Activated naive CD8-positive, alpha-beta T cell treated with anti-CD3 and anti-CD28 coated beads, Interleukin-2, amount 10 ng/mL, durations not matched to agents 7 days and 5 days (primary cell): Measurements from ENCODE around the gene FMNL3. TPM values are rescaled to one million over a fixed set of nuclear protein-coding genes. Genes with fewer than 3 reads are reported as not detected.
"Not testable (repeated sequence)": the region's sequence is repeated elsewhere in the genome, so short reads cannot be mapped to it uniquely, and the experiment has no call there.

Experiments used
- ATAC-seq: fragments of 150-1000 bp; cut with Tn5 transposase; one replicate; pipeline ENCODE4 v1.10.0; 2021; ENCODE audit warnings: low read depth, moderate library complexity
- POLR2A ChIA-PET: fragments of 350-600 bp; sonication (Branson Sonifier 250); formaldehyde crosslinking; loops from one replicate; lab custom pipeline; 2021; ENCODE audit warnings: antibody characterized with exemption; lab: Charles Lee
- DNase-seq: peaks from one replicate; pipeline ENCODE4 v3.0.0; 2021
- H3K27ac Mint-ChIP-seq: one replicate; pipeline ENCODE4 v1.8.0; 2022; ENCODE audit warnings: mild to moderate bottlenecking, mixed read lengths
- H3K27me3 Mint-ChIP-seq: one replicate; pipeline ENCODE4 v1.8.0; 2022; ENCODE audit warnings: mild to moderate bottlenecking, moderate library complexity, mixed read lengths
- H3K36me3 Mint-ChIP-seq: one replicate; pipeline ENCODE4 v1.8.0; 2021; ENCODE audit warnings: mild to moderate bottlenecking, mixed read lengths
- H3K4me1 Mint-ChIP-seq: one replicate; pipeline ENCODE4 v1.8.0; 2021; ENCODE audit warnings: mixed read lengths
- H3K4me3 Mint-ChIP-seq: one replicate; pipeline ENCODE4 v1.8.0; 2022; ENCODE audit warnings: mild to moderate bottlenecking, moderate library complexity, mixed read lengths
- H3K9me3 Mint-ChIP-seq: one replicate; pipeline ENCODE4 v1.8.0; 2021; ENCODE audit warnings: mixed read lengths
- total RNA-seq, 2 experiments: library from RNA; stranded (reverse); gene quantifications; one replicate each; pipeline ENCODE4 v1.2.3, GENCODE V29; 2021

Gene FMNL3
- total RNA-seq: 10 to 100 TPM; 43.5 to 43.8 TPM

- Mint-ChIP-seq H3K9me3 (no peaks in the 10 kb centered on the region), H3K4me3 (peak within 1 kb of the TSS; percentile 97), H3K4me1 (peaks cover 39% of the 10 kb centered on the region), H3K27me3 (peaks cover 20% of the 10 kb centered on the region), H3K36me3 (peaks cover 3% of the 10 kb centered on the region), H3K27ac (peak within 1 kb of the TSS; percentile 91)
- ATAC-seq (peak; percentile 97), DNase-seq (peak; percentile 100)
- POLR2A ChIA-PET: interaction anchor here (0.6 to 2.7 kb wide), 14 partner anchors 11 to 84 kb away, joined by 3 to 19 read pairs (median 5); partner anchors contain the start of gene PRPF40B
These were observed at the start of gene FMNL3 for GRCh38 chr12:49707128-49707811. Gene FMNL3 (minus strand): TSS chr12:49707405. CDS start chr12:49707180, 225 bp downstream.

- peaks cover 65% of the 10 kb centered on the region for H3K4me1 Mint-ChIP-seq
- no peaks in the 10 kb centered on the region for H3K9me3 Mint-ChIP-seq
- ATAC-seq (no peak), DNase-seq (no peak)
- POLR2A ChIA-PET: interaction anchor here (0.7 to 2.0 kb wide), 2 partner anchors 10 to 18 kb away, joined by 4 to 13 read pairs; partner anchors contain the start of gene TMBIM6
- no peaks in the 10 kb centered on the region for H3K27me3 Mint-ChIP-seq
- H3K27ac Mint-ChIP-seq: peak overlapping the region; percentile 85
- H3K4me3 Mint-ChIP-seq: peak overlapping the region; percentile 60
- peaks cover 40% of the 10 kb centered on the region for H3K36me3 Mint-ChIP-seq
These were observed 43.8 kb upstream of the FMNL3 start for GRCh38 chr12:49750996-49751393.

GRCh38 chr12:49750027-49750995, 43.1 kb upstream of the FMNL3 start:
- H3K4me3 Mint-ChIP-seq: peak overlapping the region; percentile 60
- H3K9me3 Mint-ChIP-seq: no peaks in the 10 kb centered on the region
- H3K36me3 Mint-ChIP-seq: peaks cover 38% of the 10 kb centered on the region
- H3K27me3 Mint-ChIP-seq: no peaks in the 10 kb centered on the region
- DNase-seq (no peak), ATAC-seq (peak; percentile 94)
- H3K27ac Mint-ChIP-seq: peak overlapping the region; percentile 85
- POLR2A ChIA-PET: interaction anchor here (1.2 to 2.0 kb wide), 2 partner anchors 9 to 11 kb away, joined by 3 to 13 read pairs; partner anchors contain the start of gene TMBIM6
- H3K4me1 Mint-ChIP-seq: peaks cover 62% of the 10 kb centered on the region

- ATAC-seq (no peak), DNase-seq (no peak)
- POLR2A ChIA-PET: interaction anchor here (0.5 to 2.0 kb wide), 5 partner anchors 7 to 283 kb away, joined by 3 to 13 read pairs (median 3); partner anchors contain the start of gene TMBIM6
- Mint-ChIP-seq H3K36me3 (peaks cover 33% of the 10 kb centered on the region), H3K27ac (peak overlapping the region; percentile 85), H3K4me3 (peak overlapping the region; percentile 60), H3K9me3 (no peaks in the 10 kb centered on the region), H3K27me3 (no peaks in the 10 kb centered on the region), H3K4me1 (peaks cover 68% of the 10 kb centered on the region)
These were observed 41.6 kb upstream of the FMNL3 start for GRCh38 chr12:49748800-49749199.

GRCh38 chr12:49748306-49748705, 41.1 kb upstream of the FMNL3 start:
- Mint-ChIP-seq H3K27ac (peak overlapping the region; percentile 75), H3K9me3 (no peaks in the 10 kb centered on the region), H3K4me1 (peaks cover 68% of the 10 kb centered on the region), H3K4me3 (peak overlapping the region; percentile 54), H3K36me3 (peaks cover 32% of the 10 kb centered on the region), H3K27me3 (no peaks in the 10 kb centered on the region)
- POLR2A ChIA-PET: interaction anchor here (1.0 to 1.2 kb wide), 2 partner anchors 13 to 16 kb away, joined by 3 to 4 read pairs; no protein-coding TSS in a partner anchor
- no peak for DNase-seq
- no peak for ATAC-seq

- ATAC-seq: no peak
- Mint-ChIP-seq H3K4me1 (peaks cover 51% of the 10 kb centered on the region), H3K27ac (no peak overlapping the region), H3K36me3 (peaks cover 24% of the 10 kb centered on the region), H3K9me3 (no peaks in the 10 kb centered on the region), H3K27me3 (no peaks in the 10 kb centered on the region), H3K4me3 (peak overlapping the region; percentile 37)
- POLR2A ChIA-PET: no interaction called here
- no peak for DNase-seq
These were observed 37.2 kb upstream of the FMNL3 start for GRCh38 chr12:49744363-49744885.

- Mint-ChIP-seq H3K27ac (peak overlapping the region; percentile 96), H3K4me1 (peaks cover 35% of the 10 kb centered on the region)
These were observed 34.8 kb upstream of the FMNL3 start for GRCh38 chr12:49741882-49742620.

GRCh38 chr12:49740930-49741881, 34.0 kb upstream of the FMNL3 start, which contains the start of gene TMBIM6:
Gene TMBIM6 (plus strand): TSS chr12:49741557. CDS start chr12:49752494, 10,937 bp downstream.
- POLR2A ChIA-PET: interaction anchor here (0.6 to 2.2 kb wide), 49 partner anchors 9 to 889 kb away, joined by 3 to 63 read pairs (median 4); partner anchors contain the start of genes BCDIN3D, CERS5, DDX23 and MCRS1

More at GRCh38 chr12:49741882-49742620, 34.8 kb upstream of the FMNL3 start:
- H3K27me3 Mint-ChIP-seq: no peaks in the 10 kb centered on the region
- peak overlapping the region; percentile 88 for H3K4me3 Mint-ChIP-seq
- H3K36me3 Mint-ChIP-seq: peaks cover 17% of the 10 kb centered on the region
- ATAC-seq: peak; percentile 73
- peak; percentile 88 for DNase-seq
- H3K9me3 Mint-ChIP-seq: no peaks in the 10 kb centered on the region
- POLR2A ChIA-PET: interaction anchor here (0.6 to 2.2 kb wide), 43 partner anchors 8 to 611 kb away, joined by 3 to 63 read pairs (median 5); partner anchors contain the start of genes BCDIN3D, CERS5, MCRS1 and NCKAP5L

GRCh38 chr12:49740277-49740676, 33.1 kb upstream of the FMNL3 start:
- H3K36me3 Mint-ChIP-seq: peaks cover 17% of the 10 kb centered on the region
- not testable (repeated sequence) for H3K27me3 Mint-ChIP-seq, H3K27ac Mint-ChIP-seq, ATAC-seq, H3K4me3 Mint-ChIP-seq, DNase-seq, H3K9me3 Mint-ChIP-seq
- POLR2A ChIA-PET: interaction anchor here (0.9 to 2.2 kb wide), 14 partner anchors 17 to 888 kb away, joined by 3 to 63 read pairs (median 6); partner anchors contain the start of genes BCDIN3D and DDX23
- H3K4me1 Mint-ChIP-seq: peaks cover 28% of the 10 kb centered on the region

More at GRCh38 chr12:49740930-49741881, 34.0 kb upstream of the FMNL3 start, which contains the start of gene TMBIM6:
- DNase-seq (peak; percentile 96), ATAC-seq (peak; percentile 93)
- Mint-ChIP-seq H3K9me3 (no peaks in the 10 kb centered on the region), H3K36me3 (peaks cover 17% of the 10 kb centered on the region), H3K4me1 (peaks cover 28% of the 10 kb centered on the region), H3K27ac (peak within 1 kb of the TSS; percentile 96), H3K4me3 (peak within 1 kb of the TSS; percentile 88), H3K27me3 (no peaks in the 10 kb centered on the region)

- H3K27ac Mint-ChIP-seq, H3K9me3 Mint-ChIP-seq, ATAC-seq, POLR2A ChIA-PET, H3K4me3 Mint-ChIP-seq, H3K27me3 Mint-ChIP-seq, DNase-seq: not testable (repeated sequence)
- Mint-ChIP-seq H3K36me3 (peaks cover 11% of the 10 kb centered on the region), H3K4me1 (peaks cover 17% of the 10 kb centered on the region)
These were observed 31.5 kb upstream of the FMNL3 start for GRCh38 chr12:49738721-49739120.

- H3K9me3 Mint-ChIP-seq, H3K27me3 Mint-ChIP-seq, H3K4me3 Mint-ChIP-seq, POLR2A ChIA-PET, H3K27ac Mint-ChIP-seq, H3K36me3 Mint-ChIP-seq, DNase-seq, ATAC-seq, H3K4me1 Mint-ChIP-seq: not testable (repeated sequence)
These were observed 27.7 kb upstream of the FMNL3 start for GRCh38 chr12:49734900-49735299.
